PC-9 (cell line): ENCODE results near the gene ZBTB7A.

ENCODE experiments used
- EZH2 ChIP-seq: fragments of 200-600 bp; sonication (generic); IDR thresholded peaks from 2 replicates; pipeline ENCODE4 v1.8.0; 2017; ENCODE audit warnings: antibody characterized with exemption, low read depth
- TF ChIP-seq, protein P1 (sequence below): fragments of 200-600 bp; sonication (generic); conservative IDR thresholded peaks from 2 replicates; pipeline ENCODE4 v1.6.1; 2017; ENCODE audit warnings: mixed run types, antibody characterized with exemption, mild to moderate bottlenecking, moderate library complexity

DNA sequence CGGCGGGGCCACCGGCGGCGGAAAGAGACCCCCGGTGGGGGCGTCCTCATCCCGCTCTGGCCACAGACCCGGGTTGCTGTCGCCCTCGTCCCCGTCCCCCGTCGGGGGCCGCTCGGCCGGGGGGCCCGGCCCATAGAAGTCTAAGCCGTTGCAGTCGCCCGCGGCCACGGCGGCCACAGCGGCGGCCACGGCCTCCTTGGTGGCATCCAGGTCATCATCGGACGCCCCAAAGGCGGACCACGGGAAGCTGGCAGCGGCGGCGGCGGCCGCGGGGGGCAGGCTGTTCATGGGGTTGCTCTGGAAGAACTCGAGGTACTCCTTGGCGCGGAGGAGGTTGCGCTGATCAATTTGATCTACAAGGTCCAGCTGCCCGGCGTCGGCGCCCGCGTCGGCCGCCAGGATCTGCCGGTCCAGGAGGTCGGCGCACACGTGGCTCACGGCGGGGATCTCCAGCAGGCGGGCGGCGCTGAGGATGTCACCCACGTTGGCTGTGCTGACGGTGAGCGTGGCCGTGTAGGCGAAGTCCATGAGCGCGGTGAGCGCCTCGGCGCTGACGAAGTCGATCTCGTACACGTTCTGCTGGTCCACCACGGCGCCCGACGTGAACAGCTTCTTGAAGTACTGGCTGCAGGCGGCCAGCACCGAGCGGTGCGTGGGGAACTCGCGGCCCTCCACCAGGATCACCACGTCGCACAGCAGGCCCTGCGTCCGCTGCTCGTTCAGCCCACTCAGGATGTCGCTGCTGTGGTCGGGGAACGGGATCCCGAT is 12.1 kb downstream of the ZBTB7A start:
- TF ChIP-seq, protein P1, sequence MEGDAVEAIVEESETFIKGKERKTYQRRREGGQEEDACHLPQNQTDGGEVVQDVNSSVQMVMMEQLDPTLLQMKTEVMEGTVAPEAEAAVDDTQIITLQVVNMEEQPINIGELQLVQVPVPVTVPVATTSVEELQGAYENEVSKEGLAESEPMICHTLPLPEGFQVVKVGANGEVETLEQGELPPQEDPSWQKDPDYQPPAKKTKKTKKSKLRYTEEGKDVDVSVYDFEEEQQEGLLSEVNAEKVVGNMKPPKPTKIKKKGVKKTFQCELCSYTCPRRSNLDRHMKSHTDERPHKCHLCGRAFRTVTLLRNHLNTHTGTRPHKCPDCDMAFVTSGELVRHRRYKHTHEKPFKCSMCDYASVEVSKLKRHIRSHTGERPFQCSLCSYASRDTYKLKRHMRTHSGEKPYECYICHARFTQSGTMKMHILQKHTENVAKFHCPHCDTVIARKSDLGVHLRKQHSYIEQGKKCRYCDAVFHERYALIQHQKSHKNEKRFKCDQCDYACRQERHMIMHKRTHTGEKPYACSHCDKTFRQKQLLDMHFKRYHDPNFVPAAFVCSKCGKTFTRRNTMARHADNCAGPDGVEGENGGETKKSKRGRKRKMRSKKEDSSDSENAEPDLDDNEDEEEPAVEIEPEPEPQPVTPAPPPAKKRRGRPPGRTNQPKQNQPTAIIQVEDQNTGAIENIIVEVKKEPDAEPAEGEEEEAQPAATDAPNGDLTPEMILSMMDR, result no peak
- TF ChIP-seq EZH2, result no peak
